Neuronal stem cell (in vitro differentiated cells): ENCODE measurements around the gene ZNF24.

Experiments
- DNase-seq: peaks from one replicate; pipeline ENCODE4 v3.0.0-alpha.2; 2013; ENCODE audit warnings: low spot score
- H2AFZ ChIP-seq: one replicate; pipeline ENCODE4 v1.6.1; 2013; ENCODE audit warnings: mild to moderate bottlenecking, low read length, inconsistent platforms
- H2AK5ac ChIP-seq: 2 replicates; pipeline ENCODE4 v1.6.1; 2013; ENCODE audit warnings: low read depth, mild to moderate bottlenecking, inconsistent platforms, low read length, moderate library complexity, mixed read lengths
- H2BK120ac ChIP-seq: 2 replicates; pipeline ENCODE4 v1.6.1; 2013; ENCODE audit warnings: low read depth, mild to moderate bottlenecking, inconsistent platforms, low read length, moderate library complexity, mixed read lengths
- H2BK12ac ChIP-seq: one replicate; pipeline ENCODE4 v1.6.1; 2013; ENCODE audit warnings: low read length, inconsistent platforms
- H2BK15ac ChIP-seq: 2 replicates; pipeline ENCODE4 v1.6.1; 2013; ENCODE audit warnings: mild to moderate bottlenecking, low read length, inconsistent platforms, mixed read lengths
- H2BK5ac ChIP-seq: one replicate; pipeline ENCODE4 v1.6.1; 2013; ENCODE audit warnings: inconsistent platforms, mild to moderate bottlenecking, low read length, moderate library complexity
- H3K14ac ChIP-seq: one replicate; pipeline ENCODE4 v1.6.1; 2013; ENCODE audit warnings: low read length, inconsistent platforms
- H3K18ac ChIP-seq: 2 replicates; pipeline ENCODE4 v1.6.1; 2013; ENCODE audit warnings: low read length, inconsistent platforms
- H3K23ac ChIP-seq: 2 replicates; pipeline ENCODE4 v1.6.1; 2013; ENCODE audit warnings: low read depth, mild to moderate bottlenecking, mixed read lengths, low read length, inconsistent platforms; ENCODE audit not compliant: poor library complexity
- H3K27ac ChIP-seq: replicated peaks from 3 replicates; pipeline ENCODE4 v1.5.1; 2013; ENCODE audit warnings: low read length, inconsistent platforms
- H3K27me3 ChIP-seq, 3 experiments: 2 replicates each; pipeline ENCODE4 v1.6.1; 2013; ENCODE audit warnings: low read length in 3 of 3, mild to moderate bottlenecking in 2 of 3, inconsistent platforms in 1 of 3, low read depth in 1 of 3, mixed read lengths in 1 of 3, moderate library complexity in 1 of 3; ENCODE audit not compliant: control insufficient read depth in 3 of 3, insufficient read depth in 3 of 3
- H3K36me3 ChIP-seq, 2 donors: replicated peaks in 1 of 2; 2 replicates each; pipeline ENCODE4 v1.6.1; 2013; ENCODE audit warnings: low read length in 2 of 2; ENCODE audit not compliant: control insufficient read depth in 2 of 2, insufficient read depth in 2 of 2
- H3K4ac ChIP-seq: 2 replicates; pipeline ENCODE4 v1.6.1; 2013; ENCODE audit warnings: inconsistent platforms, mild to moderate bottlenecking, low read length, moderate library complexity
- H3K4me1 ChIP-seq, 2 donors: 1 replicate in 1 of 2; 2 replicates in 1 of 2; pipeline ENCODE4 v1.6.1; 2013; ENCODE audit warnings: low read length in 2 of 2, low read depth in 1 of 2; ENCODE audit not compliant: control insufficient read depth in 2 of 2, insufficient read depth in 1 of 2
- H3K4me2 ChIP-seq: one replicate; pipeline ENCODE4 v1.6.1; 2013; ENCODE audit warnings: mild to moderate bottlenecking, low read length, inconsistent platforms; ENCODE audit not compliant: insufficient read depth, poor library complexity, severe bottlenecking
- H3K4me3 ChIP-seq, 2 donors: 2 replicates each; pipeline ENCODE4 v1.5.1; 2013; ENCODE audit warnings: low read length in 2 of 2, mild to moderate bottlenecking in 2 of 2, inconsistent platforms in 1 of 2, moderate library complexity in 1 of 2
- H3K79me1 ChIP-seq: one replicate; pipeline ENCODE4 v1.6.1; 2013; ENCODE audit warnings: low read depth, mild to moderate bottlenecking, inconsistent platforms, low read length, moderate library complexity
- H3K9ac ChIP-seq: one replicate; pipeline ENCODE4 v1.6.1; 2013; ENCODE audit warnings: mild to moderate bottlenecking, low read depth, low read length, inconsistent platforms; ENCODE audit not compliant: poor library complexity
- H3K9me3 ChIP-seq, 2 donors: replicated peaks in 1 of 2; 2 replicates each; pipeline versions ENCODE3 to v1.6.1; 2013; ENCODE audit warnings: low read length in 2 of 2, mild to moderate bottlenecking in 2 of 2, inconsistent platforms in 1 of 2, low read depth in 1 of 2, mixed read lengths in 1 of 2, moderate library complexity in 1 of 2; ENCODE audit not compliant: control insufficient read depth in 2 of 2, insufficient read depth in 1 of 2
- H4K8ac ChIP-seq: one replicate; pipeline ENCODE4 v1.6.1; 2013; ENCODE audit warnings: low read depth, mild to moderate bottlenecking, inconsistent platforms, low read length, moderate library complexity
- H4K91ac ChIP-seq: one replicate; pipeline ENCODE4 v1.6.1; 2013; ENCODE audit warnings: low read length, low read depth, mild to moderate bottlenecking, inconsistent platforms; ENCODE audit not compliant: poor library complexity
- WGBS, 2 donors: extraction: QIAGEN DNeasy Blood & Tissue Kit; methylation state at CpG; one replicate each; pipeline ENCODE4 v1.1.7; 2013; ENCODE audit warnings: missing lambda C conversion rate in 2 of 2, mixed read lengths in 1 of 2; ENCODE audit not compliant: insufficient read length in 2 of 2, insufficient replicate concordance in 1 of 2; ENCODE audit errors: extremely low coverage in 2 of 2; 5-methylcytosine and 5-hydroxymethylcytosine counted together

Gene ZNF24

GRCh38 chr18:35335866-35336265 is 8.4 kb downstream of the ZNF24 start:
- no peak overlapping the region for H4K91ac ChIP-seq
- no peak overlapping the region for H3K14ac ChIP-seq
- no CpG with 5 or more reads among the region's 4 CpGs for WGBS, 2 donors
- no peak overlapping the region for H2AK5ac ChIP-seq
- no peak overlapping the region for H3K4me2 ChIP-seq
- H3K9me3 ChIP-seq: peaks cover 0 to 15% of the 10 kb centered on the region in 2 donors
- H3K4me1 ChIP-seq: peaks cover 0 to 2% of the 10 kb centered on the region in 2 donors
- no peak overlapping the region for H4K8ac ChIP-seq
- no peak overlapping the region for H3K23ac ChIP-seq
- no peaks in the 10 kb centered on the region for H3K27me3 ChIP-seq
- H2BK15ac ChIP-seq: no peak overlapping the region
- no peak overlapping the region for H3K27ac ChIP-seq
- no peak overlapping the region for H2BK120ac ChIP-seq
- no peaks in the 10 kb centered on the region for H3K79me1 ChIP-seq
- no peak overlapping the region for H3K18ac ChIP-seq
- H2AFZ ChIP-seq: no peak overlapping the region
- H2BK5ac ChIP-seq: no peak overlapping the region
- no peak overlapping the region for H3K4ac ChIP-seq
- H3K4me3 ChIP-seq: no peak overlapping the region
- no peak overlapping the region for H2BK12ac ChIP-seq
- peaks cover 38 to 99% of the 10 kb centered on the region in 2 donors for H3K36me3 ChIP-seq
- H3K9ac ChIP-seq: no peak overlapping the region
- DNase-seq: no peak

DNA sequence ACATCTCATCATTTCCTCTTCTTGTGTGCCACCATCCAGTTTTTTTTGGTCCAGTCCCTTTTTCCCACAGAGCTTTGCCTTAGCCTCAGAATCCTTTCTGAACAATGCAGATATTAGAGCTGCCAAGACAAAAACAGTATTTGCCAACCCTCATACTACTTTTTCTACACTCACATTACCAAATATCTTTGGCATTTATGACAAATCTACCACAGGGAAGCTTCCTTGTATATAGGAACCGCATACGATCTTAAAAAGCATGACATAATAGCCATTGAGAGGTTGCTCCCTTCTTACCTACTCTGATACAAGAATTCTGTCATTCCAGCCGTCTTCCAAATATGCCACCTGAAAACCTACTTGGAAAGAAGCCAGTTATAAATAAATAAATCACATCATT is 9.4 kb downstream of the ZNF24 start:
- H3K14ac ChIP-seq: no peak overlapping the region
- H2BK120ac ChIP-seq: no peak overlapping the region
- no peak overlapping the region for H3K4ac ChIP-seq
- H2BK5ac ChIP-seq: no peak overlapping the region
- no peak overlapping the region for H3K27ac ChIP-seq
- no peaks in the 10 kb centered on the region for H3K27me3 ChIP-seq
- no peak overlapping the region for H4K8ac ChIP-seq
- no peak overlapping the region for H2AK5ac ChIP-seq
- H3K23ac ChIP-seq: no peak overlapping the region
- H2BK15ac ChIP-seq: no peak overlapping the region
- H2AFZ ChIP-seq: no peak overlapping the region
- no CpG with 5 or more reads among the region's 3 CpGs for WGBS, 2 donors
- H3K18ac ChIP-seq: no peak overlapping the region
- H3K4me2 ChIP-seq: no peak overlapping the region
- no peak overlapping the region for H3K4me3 ChIP-seq
- peaks cover 0 to 2% of the 10 kb centered on the region in 2 donors for H3K4me1 ChIP-seq
- peaks cover 32 to 89% of the 10 kb centered on the region in 2 donors for H3K36me3 ChIP-seq
- no peak overlapping the region for H3K9ac ChIP-seq
- H3K79me1 ChIP-seq: no peaks in the 10 kb centered on the region
- DNase-seq: no peak
- no peak overlapping the region for H2BK12ac ChIP-seq
- peaks cover 0 to 15% of the 10 kb centered on the region in 2 donors for H3K9me3 ChIP-seq
- no peak overlapping the region for H4K91ac ChIP-seq

GRCh38 chr18:35334212-35334611 is 10.0 kb downstream of the ZNF24 start:
- Histone ChIP-seq H3K4me1 (peaks cover 0 to 2% of the 10 kb centered on the region in 2 donors), H2AFZ (no peak overlapping the region), H3K4me3 (no peak overlapping the region), H3K9me3 (peaks cover 0 to 15% of the 10 kb centered on the region in 2 donors), H3K27me3 (no peaks in the 10 kb centered on the region), H3K23ac (no peak overlapping the region), H3K27ac (no peak overlapping the region), H3K18ac (no peak overlapping the region), H3K4ac (no peak overlapping the region), H3K14ac (no peak overlapping the region), H2BK12ac (no peak overlapping the region), H2AK5ac (no peak overlapping the region), H4K91ac (no peak overlapping the region), H4K8ac (no peak overlapping the region), H3K4me2 (no peak overlapping the region), H3K9ac (no peak overlapping the region), H2BK120ac (no peak overlapping the region), H3K36me3 (peaks cover 27 to 82% of the 10 kb centered on the region in 2 donors), H2BK5ac (no peak overlapping the region), H2BK15ac (no peak overlapping the region), H3K79me1 (no peaks in the 10 kb centered on the region)
- WGBS, 2 donors: no CpG with 5 or more reads among the region's 1 CpG
- no peak for DNase-seq

DNA sequence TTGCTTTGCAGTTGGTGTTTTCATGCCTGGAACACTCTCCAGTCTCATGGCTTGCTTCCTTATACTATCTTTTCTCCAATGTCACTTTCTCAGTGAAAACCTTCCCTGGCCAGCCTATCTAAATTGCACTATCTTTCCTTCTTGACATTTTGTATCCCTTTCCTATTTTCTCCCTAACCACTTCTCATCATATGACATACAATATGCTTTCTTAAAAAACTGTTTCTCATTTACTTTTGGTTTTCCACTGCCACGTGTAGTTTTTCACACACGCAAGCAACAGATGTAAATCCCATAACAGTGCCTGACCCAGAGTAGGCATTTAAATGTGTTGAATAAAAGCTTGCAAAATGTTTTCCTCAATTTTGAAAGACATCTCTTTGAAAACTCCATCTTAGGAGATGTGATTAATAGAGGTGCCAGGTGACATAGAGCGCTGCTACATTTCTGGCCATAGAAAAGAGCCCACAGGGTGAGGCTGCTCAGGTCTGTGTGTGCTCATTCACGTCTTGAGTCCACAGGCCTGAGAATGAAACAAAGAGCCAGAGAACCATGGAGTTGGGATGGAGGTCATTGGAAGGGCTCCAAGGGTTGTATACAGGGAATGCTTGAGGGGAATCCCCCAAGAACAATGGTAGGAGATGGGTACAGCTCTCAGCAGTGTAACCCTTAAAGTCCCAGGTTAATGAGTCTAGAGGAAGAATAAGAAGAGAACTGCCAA is 12.7 kb downstream of the ZNF24 start:
- no peak overlapping the region for H2BK120ac ChIP-seq
- H4K91ac ChIP-seq: no peak overlapping the region
- H3K79me1 ChIP-seq: no peaks in the 10 kb centered on the region
- no CpG with 5 or more reads among the region's 4 CpGs for WGBS, 2 donors
- no peak overlapping the region for H2BK12ac ChIP-seq
- peak overlapping the region in 1 of 2 donors; percentile 52 for H3K4me3 ChIP-seq
- no peak overlapping the region for H3K4ac ChIP-seq
- H2AK5ac ChIP-seq: no peak overlapping the region
- peaks cover 0 to 14% of the 10 kb centered on the region in 2 donors for H3K9me3 ChIP-seq
- H2AFZ ChIP-seq: no peak overlapping the region
- DNase-seq: no peak
- peaks cover 19 to 56% of the 10 kb centered on the region in 2 donors for H3K36me3 ChIP-seq
- H4K8ac ChIP-seq: no peak overlapping the region
- H3K4me1 ChIP-seq: peaks cover 0 to 2% of the 10 kb centered on the region in 2 donors
- no peak overlapping the region for H3K18ac ChIP-seq
- H3K27ac ChIP-seq: no peak overlapping the region
- no peak overlapping the region for H2BK5ac ChIP-seq
- H3K4me2 ChIP-seq: peak overlapping the region; percentile 2
- no peak overlapping the region for H3K14ac ChIP-seq
- no peak overlapping the region for H3K23ac ChIP-seq
- H3K9ac ChIP-seq: no peak overlapping the region
- H3K27me3 ChIP-seq: no peaks in the 10 kb centered on the region
- H2BK15ac ChIP-seq: no peak overlapping the region
